HepG2 (cell line): Measurements from ENCODE around the gene CCDC197. TPM values are rescaled to one million over a fixed set of nuclear protein-coding genes. Genes with fewer than 3 reads are reported as not detected.

Source experiments
- ATAC-seq: fragments of 200-7000 bp; cut with Tn5 transposase; 3 replicates; pipeline ENCODE4 v1.9.1; 2020; ENCODE audit warnings: mild to moderate bottlenecking, moderate library complexity
- BruUV-seq: library from RNA; stranded (reverse); fragments of 400-500 nt; replicated peaks from 2 replicates; lab custom pipeline; 2021; lab: Mats Ljungman, UMichigan
- CTCF ChIA-PET: fragments of 300-600 bp; formaldehyde crosslinking; extraction: SDS; loops from one replicate; lab custom pipeline; 2021; ENCODE audit warnings: low total read pairs, inconsistent platforms, low intra/inter-chr PET ratio; lab: Yijun Ruan, JAX
- POLR2A ChIA-PET: fragments of 350-600 bp; sonication (Branson Sonifier 250); formaldehyde crosslinking; loops from one replicate; lab custom pipeline; 2020; ENCODE audit warnings: antibody characterized with exemption, inconsistent platforms; lab: Yijun Ruan, JAX
- DNase-seq: peaks from one replicate; pipeline ENCODE4 v3.0.0-alpha.2; 2015; ENCODE audit warnings: low spot score
- FAIRE-seq: peaks from 3 replicates; lab custom pipeline; 2011; peaks lifted over from hg19 to GRCh38; lab: Jason Lieb, UNC
- H2AFZ ChIP-seq: one replicate; pipeline ENCODE4 v1.6.1; 2011; ENCODE audit warnings: low read length, inconsistent platforms
- H3K27ac ChIP-seq: fragments of 300-600 bp; 3 replicates; pipeline ENCODE4 v1.8.0; 2011; ENCODE audit warnings: mixed run types, mild to moderate bottlenecking, mixed read lengths, low read length, inconsistent platforms; ENCODE audit not compliant: insufficient read depth; ENCODE audit errors: extremely low read length
- H3K27me3 ChIP-seq, 2 experiments: fragments of 200-600 bp in 1 of 2; 2 replicates in 1 of 2; 3 replicates in 1 of 2; pipeline versions ENCODE4 v1.6.0 to v1.8.0; 2011; ENCODE audit warnings: low read length in 2 of 2, mild to moderate bottlenecking in 2 of 2, moderate library complexity in 2 of 2, inconsistent platforms in 1 of 2; ENCODE audit not compliant: insufficient read depth in 2 of 2, control insufficient read depth in 1 of 2
- H3K36me3 ChIP-seq, 2 experiments: fragments of 200-600 bp in 1 of 2; replicated peaks in 1 of 2; 2 replicates in 1 of 2; 3 replicates in 1 of 2; pipeline versions ENCODE4 v1.5.1 to v1.8.0; 2011; ENCODE audit warnings: low read length in 2 of 2, inconsistent platforms in 1 of 2; ENCODE audit not compliant: insufficient read depth in 2 of 2, control insufficient read depth in 1 of 2
- H3K4me1 ChIP-seq: 2 replicates; pipeline ENCODE4 v1.5.1; 2012; ENCODE audit warnings: low read length, inconsistent platforms; ENCODE audit not compliant: insufficient read depth
- H3K4me2 ChIP-seq: 2 replicates; pipeline ENCODE4 v1.6.0; 2011; ENCODE audit warnings: low read depth, low read length, inconsistent platforms
- H3K4me3 ChIP-seq, 3 experiments: fragments of 200-600 bp in 1 of 3; sonication (generic), shearing (Covaris generic) in 1 of 3; replicated peaks in 1 of 3; 2 replicates each; pipeline ENCODE4 v1.5.1; 2011 to 2016; ENCODE audit warnings: low read length in 3 of 3, inconsistent platforms in 2 of 3, low read depth in 2 of 3, mild to moderate bottlenecking in 2 of 3, control low read depth in 1 of 3, mixed read lengths in 1 of 3; ENCODE audit not compliant: insufficient read depth in 1 of 3
- H3K79me2 ChIP-seq: one replicate; pipeline ENCODE4 v1.6.1; 2011; ENCODE audit warnings: low read length, inconsistent platforms; ENCODE audit not compliant: insufficient read depth
- H3K9ac ChIP-seq: 2 replicates; pipeline ENCODE4 v1.6.0; 2011; ENCODE audit warnings: mild to moderate bottlenecking, low read depth, low read length, inconsistent platforms; ENCODE audit not compliant: insufficient read depth
- H3K9me3 ChIP-seq: 2 replicates; pipeline ENCODE4 v1.5.1; 2012; ENCODE audit warnings: mild to moderate bottlenecking, low read length
- H4K20me1 ChIP-seq: 2 replicates; pipeline ENCODE4 v1.6.0; 2011; ENCODE audit warnings: inconsistent platforms, mild to moderate bottlenecking, low read length, moderate library complexity; ENCODE audit not compliant: insufficient read depth
- KMT2B ChIP-seq: IDR thresholded peaks from 2 replicates; pipeline ENCODE4 v1.6.1; 2016; ENCODE audit warnings: missing genetic modification reagents, missing compliant biosample characterization
- MBNL3 ChIP-seq: fragments of 250-450 bp; sonication (Bioruptor Pico); conservative IDR thresholded peaks from 2 replicates; pipeline ENCODE4 v1.8.0; 2022; ENCODE audit warnings: mild to moderate bottlenecking, inconsistent platforms
- SRF ChIP-seq: IDR thresholded peaks from 2 replicates; pipeline ENCODE4 v1.6.1; 2011; ENCODE audit warnings: mild to moderate bottlenecking, low read depth, low read length, moderate library complexity
- TARDBP ChIP-seq: sonication (generic); formaldehyde crosslinking; IDR thresholded peaks from 2 replicates; pipeline ENCODE4 v1.8.0; 2022; ENCODE audit warnings: mild to moderate bottlenecking, missing genetic modification reagents
- ZKSCAN5 ChIP-seq: sonication (generic); formaldehyde crosslinking; IDR thresholded peaks from 2 replicates; pipeline ENCODE4 v1.5.1; 2020; ENCODE audit warnings: mild to moderate bottlenecking, missing genetic modification reagents
- ZNF430 ChIP-seq: sonication (generic); formaldehyde crosslinking; IDR thresholded peaks from 2 replicates; pipeline ENCODE4 v1.9.0; 2021; ENCODE audit warnings: mild to moderate bottlenecking, missing genetic modification reagents
- WGBS: methylation state at CpG from one replicate; pipeline ENCODE4 v1.1.6; 2017; ENCODE audit warnings: low lambda C conversion rate; 5-methylcytosine and 5-hydroxymethylcytosine counted together
- in situ Hi-C: cut with HindIII; loops from 2 replicates; pipeline ENCODE4 v1.10.0; 2017; ENCODE audit warnings: low pct_unique_long_range_greater_than_20kb; ENCODE audit not compliant: extremely low pct_ligation_motif_present
- intact Hi-C: fragments of 100-400 bp; cut with micrococcal nuclease; formaldehyde crosslinking; loops from one replicate; pipeline ENCODE4 v1.10.0; 2022; ENCODE audit not compliant: unreplicated experiment
- polyA plus RNA-seq, 8 experiments: library from polyadenylated mRNA; depleted of rRNA in 3 of 8; stranded (reverse) in 7 of 8; unstranded in 1 of 8; fragments of >200 nt; fragmentation: Illumina TruSeq in 4 of 8; extraction: Trizol in 4 of 8; gene quantifications; 2 replicates each; pipeline versions ENCODE4 v1.2.1 to v1.2.3, GENCODE V29; 2011 to 2016; ENCODE audit warnings: low read depth in 4 of 8, missing spikeins in 1 of 8, mixed read lengths in 1 of 8; ENCODE audit not compliant: insufficient read depth in 1 of 8
- total RNA-seq, 5 experiments: library from RNA; depleted of rRNA; stranded (reverse); fragments of >200 nt; fragmentation: Illumina TruSeq; extraction: Trizol; gene quantifications; 2 replicates each; pipeline ENCODE4 v1.2.3, GENCODE V29; 2016; ENCODE audit warnings: low read depth in 1 of 5
- TF ChIP-seq, protein P1 (sequence below): sonication (generic); formaldehyde crosslinking; conservative IDR thresholded peaks from 2 replicates; pipeline ENCODE4 v1.4.0; 2020; ENCODE audit warnings: missing genetic modification reagents
- TF ChIP-seq, protein P2 (sequence below): sonication (generic); formaldehyde crosslinking; IDR thresholded peaks from 2 replicates; pipeline ENCODE4 v1.4.0; 2020; ENCODE audit warnings: mild to moderate bottlenecking, missing genetic modification reagents, borderline replicate concordance
- TF ChIP-seq, protein P3 (sequence below): sonication (generic); formaldehyde crosslinking; IDR thresholded peaks from 2 replicates; pipeline ENCODE4 v1.5.1; 2020; ENCODE audit warnings: mild to moderate bottlenecking, missing genetic modification reagents, borderline replicate concordance
- TF ChIP-seq, protein P4 (sequence below): sonication (generic); formaldehyde crosslinking; IDR thresholded peaks from 2 replicates; pipeline ENCODE4 v1.4.0; 2020; ENCODE audit warnings: mild to moderate bottlenecking, missing genetic modification reagents
- TF ChIP-seq, protein P5 (sequence below): sonication (generic); formaldehyde crosslinking; IDR thresholded peaks from 2 replicates; pipeline ENCODE4; 2020; ENCODE audit warnings: missing genetic modification reagents, mild to moderate bottlenecking, borderline replicate concordance

Gene CCDC197
- total and polyA plus RNA-seq, 2 of the 13 experiments (the other 11 are each of a cell fraction or from before 2014, with no cell fraction given) = 0.11 to 0.13 TPM

DNA sequence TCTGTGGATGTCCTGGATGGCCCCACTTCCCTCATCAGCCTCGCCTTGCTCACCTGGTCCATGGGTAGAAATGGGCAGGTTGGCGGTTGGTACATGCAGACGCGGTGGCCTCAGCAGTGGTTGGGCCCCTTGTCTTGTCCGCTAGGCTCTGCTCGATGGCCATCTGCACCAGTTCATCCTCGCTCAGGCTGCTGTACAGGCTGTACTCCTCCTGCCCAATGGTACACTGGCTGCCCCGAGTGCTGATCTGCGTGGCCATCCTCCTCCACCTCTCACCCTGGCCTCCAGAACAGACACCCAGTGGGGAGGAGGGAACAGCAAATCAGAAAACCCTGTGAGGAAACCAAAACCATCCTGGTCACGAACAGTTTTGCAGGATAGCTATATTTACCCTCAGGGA is 32.8 kb upstream of the CCDC197 start:
- Histone ChIP-seq H3K4me3 (no peak overlapping the region), H4K20me1 (no peaks in the 10 kb centered on the region), H3K4me1 (peaks cover 57% of the 10 kb centered on the region), H3K4me2 (no peak overlapping the region), H3K27ac (no peak overlapping the region), H3K9me3 (no peaks in the 10 kb centered on the region), H3K9ac (no peak overlapping the region), H2AFZ (no peak overlapping the region), H3K27me3 (0 out of 5 replicates have a peak, but pooled peaks cover 1 to 4% of the 10 kb centered on the region in 2 experiments), H3K79me2 (no peaks in the 10 kb centered on the region), H3K36me3 (no peaks in the 10 kb centered on the region)
- ChIA-PET CTCF (no interaction called here), POLR2A (no interaction called here)
- intact Hi-C loops (no loop called here), in situ Hi-C loops (no loop called here)
- BruUV-seq = no TSS peak
- DNase-seq (no peak), FAIRE-seq (no peak), ATAC-seq (no peak)
- WGBS = 82% methylated on average over 4 of the region's 10 CpGs
- TF ChIP-seq, protein P1, sequence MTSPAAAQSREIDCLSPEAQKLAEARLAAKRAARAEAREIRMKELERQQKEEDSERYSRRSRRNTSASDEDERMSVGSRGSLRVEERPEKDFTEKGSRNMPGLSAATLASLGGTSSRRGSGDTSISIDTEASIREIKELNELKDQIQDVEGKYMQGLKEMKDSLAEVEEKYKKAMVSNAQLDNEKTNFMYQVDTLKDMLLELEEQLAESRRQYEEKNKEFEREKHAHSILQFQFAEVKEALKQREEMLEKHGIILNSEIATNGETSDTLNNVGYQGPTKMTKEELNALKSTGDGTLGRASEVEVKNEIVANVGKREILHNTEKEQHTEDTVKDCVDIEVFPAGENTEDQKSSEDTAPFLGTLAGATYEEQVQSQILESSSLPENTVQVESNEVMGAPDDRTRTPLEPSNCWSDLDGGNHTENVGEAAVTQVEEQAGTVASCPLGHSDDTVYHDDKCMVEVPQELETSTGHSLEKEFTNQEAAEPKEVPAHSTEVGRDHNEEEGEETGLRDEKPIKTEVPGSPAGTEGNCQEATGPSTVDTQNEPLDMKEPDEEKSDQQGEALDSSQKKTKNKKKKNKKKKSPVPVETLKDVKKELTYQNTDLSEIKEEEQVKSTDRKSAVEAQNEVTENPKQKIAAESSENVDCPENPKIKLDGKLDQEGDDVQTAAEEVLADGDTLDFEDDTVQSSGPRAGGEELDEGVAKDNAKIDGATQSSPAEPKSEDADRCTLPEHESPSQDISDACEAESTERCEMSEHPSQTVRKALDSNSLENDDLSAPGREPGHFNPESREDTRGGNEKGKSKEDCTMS (CRISPR knock-in tag) = no peak
- TF ChIP-seq, protein P2, sequence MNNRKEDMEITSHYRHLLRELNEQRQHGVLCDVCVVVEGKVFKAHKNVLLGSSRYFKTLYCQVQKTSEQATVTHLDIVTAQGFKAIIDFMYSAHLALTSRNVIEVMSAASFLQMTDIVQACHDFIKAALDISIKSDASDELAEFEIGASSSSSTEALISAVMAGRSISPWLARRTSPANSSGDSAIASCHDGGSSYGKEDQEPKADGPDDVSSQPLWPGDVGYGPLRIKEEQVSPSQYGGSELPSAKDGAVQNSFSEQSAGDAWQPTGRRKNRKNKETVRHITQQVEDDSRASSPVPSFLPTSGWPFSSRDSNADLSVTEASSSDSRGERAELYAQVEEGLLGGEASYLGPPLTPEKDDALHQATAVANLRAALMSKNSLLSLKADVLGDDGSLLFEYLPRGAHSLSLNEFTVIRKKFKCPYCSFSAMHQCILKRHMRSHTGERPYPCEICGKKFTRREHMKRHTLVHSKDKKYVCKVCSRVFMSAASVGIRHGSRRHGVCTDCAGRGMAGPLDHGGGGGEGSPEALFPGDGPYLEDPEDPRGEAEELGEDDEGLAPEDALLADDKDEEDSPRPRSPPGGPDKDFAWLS (CRISPR knock-in tag) = no peak
- TF ChIP-seq, protein P3, sequence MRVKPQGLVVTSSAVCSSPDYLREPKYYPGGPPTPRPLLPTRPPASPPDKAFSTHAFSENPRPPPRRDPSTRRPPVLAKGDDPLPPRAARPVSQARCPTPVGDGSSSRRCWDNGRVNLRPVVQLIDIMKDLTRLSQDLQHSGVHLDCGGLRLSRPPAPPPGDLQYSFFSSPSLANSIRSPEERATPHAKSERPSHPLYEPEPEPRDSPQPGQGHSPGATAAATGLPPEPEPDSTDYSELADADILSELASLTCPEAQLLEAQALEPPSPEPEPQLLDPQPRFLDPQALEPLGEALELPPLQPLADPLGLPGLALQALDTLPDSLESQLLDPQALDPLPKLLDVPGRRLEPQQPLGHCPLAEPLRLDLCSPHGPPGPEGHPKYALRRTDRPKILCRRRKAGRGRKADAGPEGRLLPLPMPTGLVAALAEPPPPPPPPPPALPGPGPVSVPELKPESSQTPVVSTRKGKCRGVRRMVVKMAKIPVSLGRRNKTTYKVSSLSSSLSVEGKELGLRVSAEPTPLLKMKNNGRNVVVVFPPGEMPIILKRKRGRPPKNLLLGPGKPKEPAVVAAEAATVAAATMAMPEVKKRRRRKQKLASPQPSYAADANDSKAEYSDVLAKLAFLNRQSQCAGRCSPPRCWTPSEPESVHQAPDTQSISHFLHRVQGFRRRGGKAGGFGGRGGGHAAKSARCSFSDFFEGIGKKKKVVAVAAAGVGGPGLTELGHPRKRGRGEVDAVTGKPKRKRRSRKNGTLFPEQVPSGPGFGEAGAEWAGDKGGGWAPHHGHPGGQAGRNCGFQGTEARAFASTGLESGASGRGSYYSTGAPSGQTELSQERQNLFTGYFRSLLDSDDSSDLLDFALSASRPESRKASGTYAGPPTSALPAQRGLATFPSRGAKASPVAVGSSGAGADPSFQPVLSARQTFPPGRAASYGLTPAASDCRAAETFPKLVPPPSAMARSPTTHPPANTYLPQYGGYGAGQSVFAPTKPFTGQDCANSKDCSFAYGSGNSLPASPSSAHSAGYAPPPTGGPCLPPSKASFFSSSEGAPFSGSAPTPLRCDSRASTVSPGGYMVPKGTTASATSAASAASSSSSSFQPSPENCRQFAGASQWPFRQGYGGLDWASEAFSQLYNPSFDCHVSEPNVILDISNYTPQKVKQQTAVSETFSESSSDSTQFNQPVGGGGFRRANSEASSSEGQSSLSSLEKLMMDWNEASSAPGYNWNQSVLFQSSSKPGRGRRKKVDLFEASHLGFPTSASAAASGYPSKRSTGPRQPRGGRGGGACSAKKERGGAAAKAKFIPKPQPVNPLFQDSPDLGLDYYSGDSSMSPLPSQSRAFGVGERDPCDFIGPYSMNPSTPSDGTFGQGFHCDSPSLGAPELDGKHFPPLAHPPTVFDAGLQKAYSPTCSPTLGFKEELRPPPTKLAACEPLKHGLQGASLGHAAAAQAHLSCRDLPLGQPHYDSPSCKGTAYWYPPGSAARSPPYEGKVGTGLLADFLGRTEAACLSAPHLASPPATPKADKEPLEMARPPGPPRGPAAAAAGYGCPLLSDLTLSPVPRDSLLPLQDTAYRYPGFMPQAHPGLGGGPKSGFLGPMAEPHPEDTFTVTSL = no peak
- TF ChIP-seq MBNL3 (CRISPR knock-in tag) (no peak), SRF (no peak), KMT2B (CRISPR knock-in tag) (no peak), ZKSCAN5 (CRISPR knock-in tag) (no peak), ZNF430 (no peak), TARDBP (no peak)
- TF ChIP-seq, protein P4, sequence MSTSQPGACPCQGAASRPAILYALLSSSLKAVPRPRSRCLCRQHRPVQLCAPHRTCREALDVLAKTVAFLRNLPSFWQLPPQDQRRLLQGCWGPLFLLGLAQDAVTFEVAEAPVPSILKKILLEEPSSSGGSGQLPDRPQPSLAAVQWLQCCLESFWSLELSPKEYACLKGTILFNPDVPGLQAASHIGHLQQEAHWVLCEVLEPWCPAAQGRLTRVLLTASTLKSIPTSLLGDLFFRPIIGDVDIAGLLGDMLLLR = no peak
- TF ChIP-seq, protein P5, sequence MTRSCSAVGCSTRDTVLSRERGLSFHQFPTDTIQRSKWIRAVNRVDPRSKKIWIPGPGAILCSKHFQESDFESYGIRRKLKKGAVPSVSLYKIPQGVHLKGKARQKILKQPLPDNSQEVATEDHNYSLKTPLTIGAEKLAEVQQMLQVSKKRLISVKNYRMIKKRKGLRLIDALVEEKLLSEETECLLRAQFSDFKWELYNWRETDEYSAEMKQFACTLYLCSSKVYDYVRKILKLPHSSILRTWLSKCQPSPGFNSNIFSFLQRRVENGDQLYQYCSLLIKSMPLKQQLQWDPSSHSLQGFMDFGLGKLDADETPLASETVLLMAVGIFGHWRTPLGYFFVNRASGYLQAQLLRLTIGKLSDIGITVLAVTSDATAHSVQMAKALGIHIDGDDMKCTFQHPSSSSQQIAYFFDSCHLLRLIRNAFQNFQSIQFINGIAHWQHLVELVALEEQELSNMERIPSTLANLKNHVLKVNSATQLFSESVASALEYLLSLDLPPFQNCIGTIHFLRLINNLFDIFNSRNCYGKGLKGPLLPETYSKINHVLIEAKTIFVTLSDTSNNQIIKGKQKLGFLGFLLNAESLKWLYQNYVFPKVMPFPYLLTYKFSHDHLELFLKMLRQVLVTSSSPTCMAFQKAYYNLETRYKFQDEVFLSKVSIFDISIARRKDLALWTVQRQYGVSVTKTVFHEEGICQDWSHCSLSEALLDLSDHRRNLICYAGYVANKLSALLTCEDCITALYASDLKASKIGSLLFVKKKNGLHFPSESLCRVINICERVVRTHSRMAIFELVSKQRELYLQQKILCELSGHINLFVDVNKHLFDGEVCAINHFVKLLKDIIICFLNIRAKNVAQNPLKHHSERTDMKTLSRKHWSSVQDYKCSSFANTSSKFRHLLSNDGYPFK (CRISPR knock-in tag) = no peak
